SJSA1 (cell line): ENCODE data around the gene TIAM2. TPM values are rescaled to one million over a fixed set of nuclear protein-coding genes. Genes with fewer than 3 reads are reported as not detected.
A peak's percentile ranks its signal among the peaks of the same experiment; 100 is the strongest.

ENCODE experiments used
- DNase-seq, 2 experiments: peaks; one replicate each; pipeline ENCODE4 v3.0.0-alpha.2; 2015 to 2020; ENCODE audit warnings: low spot score in 2 of 2, low read depth in 1 of 2
- H3K27ac ChIP-seq: fragments of 250-450 bp; sonication (Bioruptor Pico); 2 replicates; pipeline ENCODE4 v1.5.1; 2020; ENCODE audit warnings: mild to moderate bottlenecking, moderate library complexity
- H3K27me3 ChIP-seq: fragments of 250-450 bp; sonication (Bioruptor Pico); replicated peaks from 2 replicates; pipeline ENCODE4 v1.5.1; 2020; ENCODE audit warnings: mild to moderate bottlenecking, moderate library complexity
- H3K36me3 ChIP-seq: fragments of 250-450 bp; sonication (Bioruptor Pico); 2 replicates; pipeline ENCODE4 v1.5.1; 2020; ENCODE audit warnings: mild to moderate bottlenecking
- H3K4me1 ChIP-seq: fragments of 250-450 bp; sonication (Bioruptor Pico); replicated peaks from 2 replicates; pipeline ENCODE4 v1.6.1; 2021; ENCODE audit warnings: mild to moderate bottlenecking
- H3K4me3 ChIP-seq: fragments of 250-450 bp; sonication (Bioruptor Pico); 2 replicates; pipeline ENCODE4 v1.5.1; 2020; ENCODE audit warnings: mild to moderate bottlenecking
- H3K9me3 ChIP-seq: fragments of 250-450 bp; sonication (Bioruptor Pico); replicated peaks from 2 replicates; pipeline ENCODE4 v1.5.1; 2020; ENCODE audit warnings: mild to moderate bottlenecking
- total RNA-seq: library from RNA; depleted of rRNA; stranded (reverse); fragments of >200 nt; shearing (Covaris generic); gene quantifications from 2 replicates; pipeline ENCODE4 v1.2.3, GENCODE V29; 2014

Gene TIAM2
- total RNA-seq, 1 experiment from 2014 or later = 48.3 TPM

- Histone ChIP-seq H3K36me3 (peaks cover 56% of the 10 kb centered on the region), H3K27ac (no peak overlapping the region), H3K4me3 (no peak overlapping the region), H3K27me3 (no peaks in the 10 kb centered on the region), H3K9me3 (no peaks in the 10 kb centered on the region), H3K4me1 (peaks cover 26% of the 10 kb centered on the region)
- peak in 1 of 2 experiments; percentile 53 for DNase-seq
Measured at GRCh38 chr6:155301867-155302266, 306.8 kb downstream of the TIAM2 start.

GRCh38 chr6:155303361-155303870 is 308.3 kb downstream of the TIAM2 start:
- Histone ChIP-seq H3K27ac (no peak overlapping the region; the same call in 1 of the 2 replicates), H3K4me3 (no peak overlapping the region), H3K36me3 (peaks cover 57% of the 10 kb centered on the region), H3K9me3 (no peaks in the 10 kb centered on the region), H3K27me3 (no peaks in the 10 kb centered on the region), H3K4me1 (peaks cover 20% of the 10 kb centered on the region)
- no peak for DNase-seq

GRCh38 chr6:155306958-155307357 is 311.8 kb downstream of the TIAM2 start:
- Histone ChIP-seq H3K36me3 (peaks cover 75% of the 10 kb centered on the region), H3K27me3 (no peaks in the 10 kb centered on the region), H3K9me3 (no peaks in the 10 kb centered on the region), H3K4me3 (no peak overlapping the region), H3K27ac (no peak overlapping the region), H3K4me1 (peaks cover 32% of the 10 kb centered on the region)
- DNase-seq = no peak
